HG02759 (cell line): ENCODE measurements around the gene ATF7IP2.

Experiments used
- ATAC-seq: cut with Tn5 transposase; IDR thresholded peaks from one replicate; pipeline ENCODE4 v1.9.1; 2021; ENCODE audit warnings: mild to moderate bottlenecking, moderate library complexity; ENCODE audit not compliant: unreplicated experiment

Gene ATF7IP2

DNA sequence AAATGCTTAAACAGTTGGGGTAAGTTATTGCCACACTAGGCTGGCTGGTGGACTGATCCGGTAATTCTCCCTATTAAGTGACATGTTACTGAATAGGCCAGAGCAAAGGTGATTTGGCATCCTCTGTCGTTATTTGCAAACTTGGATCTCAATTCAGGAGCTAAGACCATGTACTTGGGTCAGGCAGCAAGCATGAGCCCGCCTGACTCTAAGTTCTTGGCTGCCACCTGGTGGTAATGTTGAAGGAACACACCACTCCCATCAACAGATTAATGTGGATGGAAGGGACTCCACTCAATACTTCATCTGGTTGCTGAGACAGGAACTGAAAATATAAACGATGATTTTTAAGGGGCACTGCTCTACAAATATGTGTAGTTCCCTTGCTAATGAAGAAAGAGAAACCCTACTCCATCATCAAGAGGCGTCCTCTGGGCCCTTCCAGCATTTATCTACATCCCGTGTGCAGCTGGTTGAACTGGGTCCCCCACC lies 123.7 kb downstream of the ATF7IP2 start:
- peak; percentile 89 for ATAC-seq

DNA sequence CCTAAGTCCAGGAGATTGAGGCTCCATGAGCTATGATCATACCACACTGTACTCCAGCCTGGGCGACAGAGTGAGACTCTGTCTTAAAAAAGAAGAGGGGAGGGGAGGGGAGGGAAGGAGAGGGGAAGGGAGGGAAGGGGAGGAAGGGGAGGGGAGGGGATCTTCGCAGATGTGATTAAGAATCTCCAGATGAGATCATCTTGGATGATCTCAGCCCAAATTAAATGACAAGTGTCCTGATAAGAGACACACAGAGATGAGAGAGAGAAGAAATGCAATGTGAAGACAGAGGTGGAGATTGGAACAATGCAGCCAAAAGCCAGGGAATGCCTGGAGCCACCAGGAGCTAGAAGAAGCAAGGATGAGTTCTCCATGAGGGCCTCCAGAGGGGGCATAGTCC lies 124.4 kb downstream of the ATF7IP2 start:
- no peak for ATAC-seq

DNA sequence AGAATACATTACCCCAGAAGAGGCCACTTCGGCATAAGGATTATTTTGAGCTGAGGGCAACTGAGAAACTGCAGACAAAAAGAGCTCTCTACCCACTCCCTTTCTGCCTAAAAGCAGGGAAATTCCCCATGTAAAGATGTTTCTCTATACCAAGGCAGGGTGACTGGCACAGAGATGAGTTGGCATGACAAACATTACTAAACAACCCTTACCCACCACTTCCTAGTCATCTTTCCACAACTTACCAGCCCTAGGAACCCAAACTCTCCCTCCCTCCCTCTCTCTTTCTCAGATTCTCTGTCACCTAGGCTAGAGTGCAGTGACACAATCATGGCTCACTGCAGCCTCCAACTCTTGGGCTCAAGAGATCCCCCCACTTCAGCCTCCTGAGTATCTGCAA lies 126.0 kb downstream of the ATF7IP2 start:
- ATAC-seq = no peak

DNA sequence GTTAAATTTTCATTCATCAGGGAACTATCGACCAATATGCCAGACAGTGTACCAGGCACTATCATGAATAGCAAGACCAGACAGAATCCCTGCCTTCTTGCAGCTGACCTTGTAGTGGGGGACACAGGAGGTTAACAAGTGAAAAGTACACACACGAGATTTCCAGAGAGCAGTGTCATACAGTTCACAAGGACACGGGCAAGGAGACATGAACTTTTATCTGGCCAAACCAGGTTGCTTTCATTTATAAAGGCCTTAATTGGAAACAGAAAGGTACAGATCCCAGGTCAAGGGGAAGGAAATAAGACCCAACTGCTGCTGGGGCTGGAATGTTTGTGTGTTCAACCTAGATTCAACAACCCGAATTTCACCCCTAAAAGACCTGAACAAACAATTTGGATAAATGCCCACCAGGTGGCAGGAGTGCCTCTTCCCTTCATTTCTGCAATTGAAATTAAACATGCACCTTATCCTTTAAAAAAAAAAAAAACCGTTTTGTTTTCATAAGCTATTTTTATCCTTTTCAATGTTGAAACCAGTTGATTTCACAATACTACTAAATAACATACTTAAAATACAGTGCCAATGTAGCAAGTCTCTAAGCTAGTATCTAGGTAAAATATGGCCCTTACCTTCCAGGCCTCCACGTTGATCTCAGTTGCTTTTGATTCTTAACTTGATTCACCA lies 128.7 kb downstream of the ATF7IP2 start:
- no peak for ATAC-seq

DNA sequence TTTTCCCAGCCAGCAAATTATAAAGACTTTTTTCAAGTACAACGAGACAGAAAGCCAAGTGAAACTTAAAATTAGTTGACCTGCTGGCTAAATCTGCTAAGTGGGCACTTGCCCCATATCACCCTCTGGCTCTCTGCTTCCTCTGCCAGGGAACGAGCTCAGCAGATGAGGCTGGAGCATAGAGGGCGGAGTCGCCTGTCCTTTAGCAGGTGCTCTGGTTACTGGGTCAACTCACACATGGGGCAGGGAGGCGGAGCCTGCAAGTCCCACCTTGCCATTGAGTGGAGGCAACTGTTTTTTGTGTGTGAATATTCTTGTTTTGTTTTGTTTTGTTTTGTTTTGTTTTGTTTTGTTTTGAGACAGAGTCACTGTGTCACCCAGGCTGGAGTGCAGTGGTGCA lies 132.0 kb downstream of the ATF7IP2 start:
- ATAC-seq = no peak

DNA sequence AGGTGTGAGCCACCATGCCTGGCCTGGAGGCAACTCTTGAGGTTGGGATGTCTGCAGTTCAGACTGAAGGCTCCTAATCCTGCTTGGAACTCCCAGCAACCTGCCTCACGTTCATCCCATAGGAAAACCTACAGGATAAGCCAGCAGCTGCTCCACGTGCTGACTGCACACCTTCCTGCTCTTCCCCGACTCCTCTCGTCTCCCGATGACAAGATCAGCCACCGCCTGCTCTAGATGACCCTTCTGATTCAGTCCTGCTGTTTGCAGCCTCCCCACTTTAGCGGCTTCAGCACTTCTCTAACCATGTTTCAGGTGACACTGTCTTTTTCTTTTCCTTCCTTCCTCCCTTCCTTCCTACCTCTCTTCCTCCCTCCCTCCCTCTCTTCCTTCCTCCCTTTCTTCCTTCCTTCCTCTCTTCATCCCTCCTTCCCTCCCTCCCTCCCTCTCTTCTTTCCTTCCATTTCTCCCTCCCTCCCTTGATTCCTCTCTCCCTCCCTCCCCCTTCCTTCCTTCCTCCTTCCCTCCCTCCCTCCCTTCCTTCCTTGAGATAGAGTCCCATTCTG lies 132.7 kb downstream of the ATF7IP2 start:
- no peak for ATAC-seq

DNA sequence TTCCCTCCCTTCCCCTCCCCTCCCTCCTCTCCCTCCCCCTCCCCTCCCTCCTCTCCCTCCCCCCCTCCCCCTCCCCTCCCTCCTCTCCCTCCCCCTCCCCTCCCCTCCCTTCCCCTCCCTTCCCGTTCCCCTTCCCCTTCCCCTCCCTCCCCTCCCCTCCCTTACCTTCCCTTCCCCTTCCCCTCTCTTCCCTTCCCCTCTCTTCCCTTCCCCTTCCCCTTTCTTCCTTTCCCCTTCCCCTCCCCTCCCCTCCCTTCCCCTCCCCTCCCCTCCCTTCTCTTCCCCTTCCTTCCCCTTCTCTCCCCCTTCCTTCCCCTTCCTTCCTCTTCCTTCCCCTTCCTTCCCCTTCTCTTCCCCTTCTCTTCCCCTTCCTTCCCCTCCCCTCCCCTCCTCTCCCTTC lies 133.4 kb downstream of the ATF7IP2 start:
- ATAC-seq = no peak

DNA sequence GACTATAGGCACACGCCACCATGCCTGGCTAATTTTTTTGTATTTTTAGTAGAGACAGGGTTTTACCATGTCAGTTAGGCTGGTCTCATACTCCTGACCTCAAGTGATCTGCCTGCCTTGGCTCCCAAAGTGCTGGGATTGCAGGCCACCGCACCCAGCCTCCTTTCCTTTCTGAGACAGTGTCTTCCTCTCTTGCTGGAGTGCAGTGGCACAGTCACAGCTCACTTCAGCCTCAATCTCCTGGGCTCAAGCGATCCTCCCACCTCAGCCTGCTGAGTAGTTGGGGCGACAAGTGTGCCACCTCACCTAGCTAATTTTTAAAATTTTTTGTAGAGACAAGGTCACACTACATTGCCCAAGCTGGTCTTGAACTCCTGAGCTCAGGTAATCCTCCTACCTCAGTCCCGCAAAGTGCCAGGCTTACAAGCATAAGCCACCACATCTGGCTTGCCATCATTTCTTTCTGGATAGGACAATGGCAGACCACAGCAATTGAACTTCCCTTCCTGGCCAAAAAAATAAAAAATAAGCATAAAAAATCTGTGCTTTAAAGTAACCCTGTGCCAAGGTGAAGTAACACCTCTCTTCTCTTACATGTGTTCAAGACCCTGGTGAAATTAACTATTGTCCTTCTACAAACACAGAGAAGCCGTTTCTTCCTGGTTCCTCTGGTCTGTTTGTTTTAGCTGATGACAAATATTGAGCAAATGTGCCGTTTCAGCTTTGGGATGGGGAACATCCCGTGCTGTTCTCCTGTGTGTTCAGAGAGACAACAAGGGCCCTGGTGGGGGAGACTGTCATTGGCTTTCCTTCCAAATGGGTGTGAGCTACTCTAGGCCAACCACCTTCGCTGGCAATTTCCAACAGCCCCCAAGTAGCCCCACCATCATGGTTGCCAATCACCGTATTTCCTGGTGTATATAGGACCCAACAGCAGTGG lies 134.3 kb downstream of the ATF7IP2 start:
- ATAC-seq = no peak

DNA sequence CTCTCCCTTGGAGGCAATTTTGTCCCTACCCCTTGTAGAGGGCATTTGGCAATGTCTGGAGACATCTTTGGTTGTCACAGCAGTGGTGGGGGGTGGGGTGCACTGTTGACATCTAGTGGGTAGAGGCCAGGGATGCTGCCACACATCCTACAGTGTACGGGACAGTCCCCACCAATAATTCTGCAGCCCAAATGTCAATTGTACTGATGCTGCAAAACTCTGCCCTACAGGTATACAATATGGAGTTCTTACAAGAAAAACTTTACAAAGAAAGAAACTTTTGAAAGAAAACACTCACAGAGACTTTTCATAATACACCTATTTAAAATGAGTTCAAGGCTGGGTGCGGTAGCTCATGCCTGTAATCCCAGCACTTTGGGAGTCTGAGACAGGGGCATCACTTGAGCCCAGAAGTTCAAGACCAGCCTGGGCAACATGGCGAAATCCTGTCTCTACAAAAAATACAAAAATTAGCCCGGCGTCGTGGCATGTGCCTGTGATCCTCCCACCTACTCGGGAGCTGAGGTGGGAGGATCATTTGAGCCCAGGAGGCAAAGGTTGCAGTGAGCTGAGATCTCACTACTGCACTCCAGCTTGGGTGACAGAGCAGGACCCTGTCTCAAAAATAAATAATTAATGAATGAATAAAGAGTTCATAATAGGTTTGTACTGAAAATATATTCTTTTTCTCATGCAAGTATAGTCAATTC lies 135.2 kb downstream of the ATF7IP2 start:
- no peak for ATAC-seq

DNA sequence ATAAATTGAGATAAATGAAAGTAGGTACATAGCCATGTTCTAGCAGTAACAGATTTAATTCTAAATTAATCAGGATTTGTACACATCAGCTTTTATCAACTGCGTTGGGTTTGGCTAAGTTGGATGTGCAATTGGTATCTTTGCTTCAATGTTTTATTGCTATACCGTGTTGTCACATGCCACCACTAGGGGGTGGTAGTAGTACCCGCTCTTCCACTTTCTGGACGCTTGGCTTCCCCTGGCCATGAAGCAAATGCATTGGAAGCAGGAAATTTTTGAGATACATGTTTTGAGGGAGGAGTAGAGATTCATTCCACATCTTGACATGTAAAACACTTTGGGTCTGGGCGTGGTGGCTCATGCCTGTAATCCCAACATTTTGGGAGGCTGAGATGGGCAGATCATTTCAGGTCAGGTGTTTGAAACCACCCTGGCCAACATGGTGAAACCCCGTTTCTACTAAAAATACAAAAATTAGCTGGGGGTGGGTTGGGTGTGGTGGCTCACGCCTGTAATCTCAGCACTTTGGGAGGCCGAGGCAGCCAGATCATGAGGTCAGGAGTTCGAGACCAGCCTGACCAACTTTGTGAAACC lies 135.9 kb downstream of the ATF7IP2 start:
- ATAC-seq = no peak

DNA sequence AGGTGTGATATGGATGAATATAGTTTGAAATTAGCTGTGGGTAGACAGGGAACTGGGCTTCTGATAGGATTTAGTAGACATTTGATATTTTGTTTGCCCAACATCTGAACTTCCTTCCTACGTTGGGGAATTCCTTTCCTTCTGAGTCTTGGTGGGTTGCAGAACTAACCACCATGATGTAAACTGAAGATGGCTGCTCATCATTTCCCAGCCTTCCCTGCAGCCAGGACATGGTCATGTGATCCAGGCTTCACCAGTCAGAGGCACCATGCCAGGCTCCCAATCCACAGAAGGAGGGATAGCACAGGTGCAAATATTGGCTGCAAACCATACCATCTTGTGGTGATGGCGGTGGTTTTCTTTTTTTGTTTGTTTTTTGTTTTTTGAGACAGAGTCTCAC lies 137.1 kb downstream of the ATF7IP2 start:
- ATAC-seq = no peak

DNA sequence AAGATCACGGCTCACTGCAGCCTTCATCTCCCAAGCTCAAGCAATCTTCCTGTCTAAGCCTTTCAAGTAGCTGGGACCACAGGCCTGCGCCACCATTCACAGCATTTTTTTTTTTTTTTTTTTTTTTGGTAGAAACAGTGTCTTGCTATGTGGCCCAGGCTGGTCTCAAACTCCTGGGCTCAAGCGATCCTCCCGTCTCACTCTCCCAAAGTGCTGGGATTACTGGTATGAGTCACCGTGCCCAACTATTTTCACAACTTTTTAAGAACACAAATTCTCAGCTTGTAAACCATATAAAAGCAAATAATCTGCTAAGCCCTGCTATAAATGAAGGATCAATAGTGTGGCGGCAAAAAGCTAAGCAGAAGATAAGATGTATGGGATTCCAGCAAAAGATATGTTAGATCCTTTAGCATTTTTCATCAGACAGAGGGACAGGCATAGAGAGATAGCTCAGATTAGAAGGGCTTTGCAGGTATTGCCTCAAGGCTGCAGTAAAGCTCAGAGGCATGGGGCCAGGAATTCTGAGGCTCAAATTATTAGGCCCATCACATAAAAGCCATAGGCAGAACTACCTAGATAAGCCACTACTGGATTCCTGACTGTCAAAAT lies 139.5 kb downstream of the ATF7IP2 start:
- no peak for ATAC-seq

DNA sequence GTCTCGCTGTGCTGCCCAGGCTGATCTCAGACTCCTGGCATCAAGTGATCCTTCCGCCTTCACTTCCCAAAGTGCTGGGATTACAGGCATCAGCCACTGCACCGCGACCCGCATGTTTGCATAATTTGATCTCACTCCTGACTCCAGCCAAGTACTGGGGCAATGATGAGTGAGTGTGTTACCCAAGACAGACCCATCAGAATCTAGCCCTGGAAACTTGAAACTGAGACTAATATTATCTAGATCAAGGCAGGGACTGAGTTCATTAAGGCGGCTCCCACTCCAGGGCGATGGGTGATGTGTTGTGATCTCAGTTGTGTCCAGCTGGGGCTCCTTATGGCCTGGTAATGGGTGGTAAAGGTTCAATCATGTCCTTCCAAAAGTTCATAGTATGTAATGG lies 141.1 kb downstream of the ATF7IP2 start:
- ATAC-seq = no peak

DNA sequence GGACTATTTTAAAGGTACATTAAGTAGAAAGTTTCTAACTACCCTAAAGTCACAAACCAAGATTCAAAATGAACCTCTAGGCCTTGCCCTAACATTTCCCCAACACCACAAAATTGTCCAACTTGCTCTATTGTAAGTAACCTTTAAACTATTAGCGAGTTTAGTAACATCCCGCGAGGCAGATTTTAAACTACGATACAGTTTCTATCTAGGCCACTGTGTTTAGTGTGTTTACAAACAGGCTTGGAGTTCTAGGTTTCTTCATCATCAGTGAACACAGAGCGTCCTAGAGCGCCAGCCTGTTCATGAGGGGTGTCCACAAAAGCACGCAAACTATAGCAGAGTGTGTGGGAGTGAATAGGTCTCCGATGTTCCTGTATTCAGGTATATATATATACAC lies 142.8 kb downstream of the ATF7IP2 start:
- ATAC-seq = no peak

DNA sequence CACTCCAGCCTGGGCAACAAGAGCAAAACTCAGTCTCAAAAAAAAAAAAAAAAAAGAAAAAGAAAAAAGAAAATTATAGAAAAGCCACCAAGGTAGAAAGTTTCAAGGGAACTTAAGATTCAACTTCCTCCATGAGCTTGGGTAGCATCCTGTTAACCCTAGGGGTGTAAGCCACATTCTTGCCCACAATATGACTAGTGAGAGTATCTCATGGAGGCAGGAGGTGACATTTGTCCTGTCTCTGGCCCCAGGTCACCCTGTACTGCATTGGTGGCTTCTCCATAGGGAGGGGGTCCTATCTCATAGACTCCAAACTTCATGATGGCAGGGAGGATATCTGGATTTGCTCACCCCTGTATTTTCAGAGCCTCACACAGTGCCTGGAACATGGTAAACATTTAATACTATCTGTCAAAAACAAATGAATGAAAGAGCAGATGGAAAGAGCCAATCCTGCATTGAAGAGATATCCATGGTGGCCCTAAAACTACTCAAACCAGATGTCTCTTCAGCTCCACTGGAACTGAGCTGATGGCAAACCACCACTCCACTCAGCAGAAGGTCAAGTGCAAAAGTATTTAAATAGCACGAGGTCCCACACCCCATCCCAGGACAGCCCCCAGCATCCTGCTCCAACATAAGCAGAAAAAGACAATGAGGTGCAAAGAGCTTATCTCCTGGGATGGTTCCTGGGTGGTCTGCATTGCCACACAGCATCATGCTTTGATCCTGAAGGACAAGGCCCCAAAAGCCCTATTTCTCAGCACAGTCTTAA lies 144.2 kb downstream of the ATF7IP2 start:
- ATAC-seq = no peak

DNA sequence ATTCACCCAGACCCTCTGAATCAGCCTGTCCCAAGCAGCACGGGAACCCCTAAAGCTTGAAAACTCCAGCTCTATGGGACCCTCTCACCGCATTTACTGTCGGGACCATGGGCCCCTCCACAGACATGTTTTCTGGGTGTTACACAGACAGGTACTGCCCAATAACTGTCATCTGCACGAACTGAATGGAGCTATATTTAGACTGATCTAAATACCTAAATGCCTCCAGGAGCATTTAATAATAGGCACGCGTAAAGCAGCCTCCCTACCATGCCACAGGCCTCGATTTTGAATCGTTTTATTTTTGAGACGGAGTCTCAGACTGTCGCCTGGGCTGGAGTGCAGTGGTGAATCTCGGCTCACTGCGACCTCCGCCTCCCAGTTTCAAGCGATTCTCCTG lies 144.8 kb downstream of the ATF7IP2 start:
- ATAC-seq = no peak

DNA sequence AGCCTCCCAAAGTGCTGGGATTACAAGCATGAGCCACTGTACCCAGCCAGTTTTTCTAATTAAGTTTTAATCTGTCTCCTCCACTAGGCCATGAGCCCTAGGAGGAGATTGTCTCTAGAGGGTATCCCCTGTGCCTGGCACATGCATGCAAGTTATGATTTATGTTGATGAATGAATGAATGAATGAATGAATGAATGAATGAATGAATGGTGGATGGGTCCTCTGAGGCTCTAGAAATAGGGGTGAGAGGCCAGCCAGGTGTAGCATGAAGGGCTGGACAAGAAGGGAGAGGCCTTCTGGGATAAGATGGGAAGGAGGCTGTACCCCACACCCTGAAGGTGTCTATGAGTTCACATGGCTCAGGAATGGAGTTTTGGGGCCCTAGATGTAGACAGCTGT lies 145.7 kb downstream of the ATF7IP2 start:
- no peak for ATAC-seq
